ENCODE measurements around the gene SERHL2.
"Not testable (repeated sequence)": the region's sequence is repeated elsewhere in the genome, so short reads cannot be mapped to it uniquely, and the experiment has no call there.

SERHL2 gene

DNA sequence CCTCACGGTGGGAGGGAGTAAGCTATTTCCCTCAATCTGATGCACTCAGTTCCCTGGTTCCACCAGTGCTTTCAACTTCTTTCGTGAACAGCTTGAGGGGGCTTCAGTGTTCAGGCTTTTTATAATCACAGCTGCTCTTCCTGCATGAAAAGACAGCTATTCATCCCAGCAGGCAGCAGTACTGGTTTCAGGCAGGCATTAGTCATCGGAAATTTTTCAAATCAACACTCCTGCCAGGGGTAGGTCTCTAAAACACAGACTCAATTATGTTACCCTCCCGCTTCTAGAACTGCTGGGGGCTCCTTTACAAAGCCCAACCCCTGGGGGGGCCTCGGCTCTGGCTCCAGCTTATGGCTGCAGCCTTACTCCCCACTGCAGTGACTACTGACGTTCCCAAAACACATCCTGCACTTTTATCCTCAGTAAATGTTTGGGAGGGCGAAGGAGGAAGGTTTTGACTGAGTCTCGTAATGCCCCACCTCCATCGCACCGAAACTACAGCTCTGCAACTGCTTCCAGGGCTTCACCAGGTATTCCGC is 55.1 kb downstream of the SERHL2 start:
- no peak for DNase-seq (ENCODE audit: low read depth)

DNA sequence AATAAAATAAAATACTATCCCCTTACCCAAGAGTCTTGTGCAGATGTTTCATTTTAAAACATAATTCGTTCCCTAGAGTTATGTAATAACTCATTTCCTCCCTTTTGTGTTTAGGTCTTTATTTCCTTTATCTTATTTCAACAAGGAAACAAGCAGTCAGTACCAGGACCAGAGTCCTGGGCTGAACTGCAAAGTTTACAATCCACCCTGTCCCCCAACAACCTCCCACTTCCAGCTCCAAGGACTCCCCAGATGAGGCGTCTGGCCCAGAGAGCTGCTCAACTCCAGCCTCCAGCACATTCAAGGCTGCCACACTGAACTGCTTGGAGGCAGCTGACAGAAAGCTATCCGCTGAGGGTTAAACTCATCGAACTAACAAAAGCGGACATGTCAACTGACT is 56.4 kb downstream of the SERHL2 start:
- DNase-seq (ENCODE audit: low read depth) = no peak

DNA sequence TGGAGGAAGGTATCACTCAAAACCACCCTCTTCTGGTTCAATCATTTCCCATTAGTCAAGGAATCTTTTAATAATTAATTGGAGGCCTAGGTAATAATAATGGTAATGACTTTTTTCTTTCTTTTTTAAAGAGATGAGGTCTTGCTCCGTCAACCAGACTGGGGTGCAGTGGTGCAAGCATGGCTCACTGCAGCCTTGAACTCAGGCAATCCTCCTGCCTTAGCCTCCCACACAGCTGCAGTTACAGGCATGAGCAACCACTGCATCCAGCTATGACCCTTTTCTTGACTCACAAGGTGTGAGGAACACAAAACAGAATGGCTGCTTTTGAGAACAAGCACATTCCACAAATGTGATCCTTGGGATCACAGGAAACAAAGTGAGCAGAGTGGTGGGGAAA is 57.3 kb downstream of the SERHL2 start:
- DNase-seq (ENCODE audit: low read depth) = no peak

DNA sequence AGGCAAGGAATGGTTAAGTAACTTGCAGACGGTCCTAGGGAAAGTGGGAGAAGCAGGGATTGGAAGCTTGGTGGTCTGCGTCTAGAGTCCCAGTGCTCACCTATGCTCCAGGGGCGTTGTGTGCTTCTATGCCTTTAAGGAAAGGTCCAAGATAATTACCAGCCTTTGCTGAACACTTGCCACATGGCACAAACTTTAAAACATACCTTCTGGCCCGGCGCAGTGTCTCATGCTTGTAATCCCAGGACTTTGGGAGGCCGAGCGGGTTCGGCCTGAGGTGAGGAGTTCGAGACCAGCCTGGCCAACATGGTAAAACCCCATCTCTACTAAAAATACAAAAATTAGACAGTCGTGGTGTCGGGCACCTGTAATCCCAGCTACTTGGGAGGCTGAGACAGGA is 58.6 kb downstream of the SERHL2 start:
- no peak for DNase-seq (ENCODE audit: low read depth)

DNA sequence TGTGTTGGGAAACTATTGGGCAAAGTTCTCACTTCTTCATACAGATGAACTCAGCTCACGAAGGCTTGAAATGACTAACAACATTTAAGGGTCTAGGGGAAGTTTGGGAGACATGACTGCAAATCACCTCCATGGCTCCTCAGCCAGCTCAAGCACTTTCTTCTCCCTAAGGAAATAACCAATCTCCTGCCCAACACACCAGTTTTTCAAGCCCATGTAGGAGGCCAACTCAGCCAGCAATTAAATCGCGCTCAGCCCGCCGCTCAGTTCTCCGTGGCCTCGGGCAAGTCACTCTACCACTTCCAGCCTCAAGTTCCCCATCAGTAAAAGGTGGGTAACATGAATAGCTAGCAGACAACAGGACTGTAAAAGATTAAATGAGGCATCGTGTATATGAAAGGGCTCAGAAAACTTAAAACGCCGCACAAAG is 60.1 kb downstream of the SERHL2 start:
- DNase-seq (ENCODE audit: low read depth) = no peak

DNA sequence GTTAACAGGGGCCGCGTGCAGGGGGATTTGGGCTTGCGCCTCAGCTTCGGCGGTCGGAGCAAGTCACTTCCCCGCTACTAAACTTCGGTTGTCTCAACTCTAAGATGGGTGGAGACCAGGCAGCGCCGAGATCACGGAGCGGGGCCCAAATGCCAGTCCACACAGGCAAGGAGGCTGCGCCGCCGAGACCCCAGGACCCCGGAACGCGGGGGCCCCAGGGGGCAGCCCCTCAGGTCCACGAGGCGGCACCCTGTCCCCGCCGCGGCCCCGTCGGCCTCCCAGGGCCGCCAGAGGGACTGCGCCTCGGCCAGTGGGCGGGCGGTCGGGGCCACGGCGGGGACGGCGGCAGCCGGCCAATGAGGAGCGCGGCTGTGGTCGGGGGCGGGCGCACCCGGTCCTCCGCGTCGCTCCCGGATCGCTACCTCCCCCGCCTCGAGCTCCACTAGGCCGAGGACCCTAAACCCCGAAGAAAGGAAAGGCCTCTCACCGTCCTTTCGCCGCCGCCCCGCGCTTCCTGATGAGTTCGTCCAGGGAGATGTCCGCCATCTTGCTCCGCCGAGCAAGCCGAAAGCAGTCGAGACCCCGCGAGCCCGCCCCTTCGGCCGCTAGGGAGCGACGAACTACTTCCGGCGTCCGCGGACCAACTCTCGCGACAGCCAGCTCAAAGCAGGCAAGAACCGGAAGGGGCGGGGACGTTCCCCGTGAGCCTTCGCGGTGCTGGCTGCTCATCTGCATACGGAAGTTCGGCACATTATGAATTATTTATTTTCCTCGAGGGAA is 60.7 kb downstream of the SERHL2 start, which contains the start of gene POLDIP3:
TSS of gene POLDIP3 (minus strand) at position 572 of the 780 bp plus-strand sequence. CDS start at position 546, 26 bp downstream.
- peak; percentile 98 for DNase-seq (ENCODE audit: low read depth)

DNA sequence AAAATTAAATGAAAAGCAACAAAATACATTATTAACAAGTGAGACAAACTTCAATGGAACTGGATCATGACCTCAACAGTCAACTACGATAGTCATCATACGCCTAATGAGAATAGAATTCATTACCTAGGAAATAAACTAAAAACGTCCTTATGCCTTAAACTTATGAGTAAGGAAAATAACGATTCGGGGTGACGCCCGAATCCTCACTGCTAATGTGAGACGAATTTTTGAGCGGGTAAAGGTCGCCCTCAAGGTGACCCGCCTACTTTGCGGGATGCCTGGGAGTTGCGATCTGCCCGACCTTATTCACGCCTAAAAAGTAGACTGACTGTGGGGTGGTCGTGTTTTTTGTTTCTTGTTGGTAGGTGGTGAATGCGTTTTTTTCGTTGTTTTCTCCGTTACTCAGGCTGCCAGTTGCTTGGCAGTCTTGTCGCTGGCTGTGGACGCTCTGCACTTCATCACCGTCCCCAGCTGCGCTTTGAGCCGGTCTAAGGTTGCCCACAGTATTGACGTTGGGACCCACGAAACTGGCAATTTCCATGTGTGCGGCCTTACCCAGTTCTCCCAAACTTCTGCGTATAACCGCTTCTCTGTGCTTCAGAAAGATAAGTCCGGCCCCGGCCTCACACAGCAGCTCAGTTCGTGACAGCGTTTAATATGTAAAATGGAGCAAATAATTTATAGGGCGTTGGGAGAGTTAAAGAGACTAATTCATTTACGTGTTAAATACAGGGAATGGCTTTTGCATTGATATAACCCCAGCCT is 61.5 kb downstream of the SERHL2 start:
- DNase-seq (ENCODE audit: low read depth) = peak; percentile 67

DNA sequence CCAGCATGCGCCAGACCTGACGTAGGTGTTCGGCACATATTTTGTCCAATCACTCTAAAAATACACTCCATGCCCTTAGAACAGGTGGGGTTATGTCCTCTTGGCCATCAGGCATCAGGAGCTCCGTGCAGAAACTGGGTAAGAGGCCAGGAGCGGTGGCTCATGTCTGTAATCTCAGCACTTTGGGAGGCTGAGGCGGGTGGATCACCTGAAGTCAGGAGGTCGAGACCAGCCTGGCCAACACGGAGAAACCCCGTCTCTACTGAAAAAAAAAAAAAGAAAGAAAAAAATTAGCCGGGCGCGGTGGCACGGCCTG is 62.1 kb downstream of the SERHL2 start:
- DNase-seq (ENCODE audit: low read depth) = not testable (repeated sequence)

DNA sequence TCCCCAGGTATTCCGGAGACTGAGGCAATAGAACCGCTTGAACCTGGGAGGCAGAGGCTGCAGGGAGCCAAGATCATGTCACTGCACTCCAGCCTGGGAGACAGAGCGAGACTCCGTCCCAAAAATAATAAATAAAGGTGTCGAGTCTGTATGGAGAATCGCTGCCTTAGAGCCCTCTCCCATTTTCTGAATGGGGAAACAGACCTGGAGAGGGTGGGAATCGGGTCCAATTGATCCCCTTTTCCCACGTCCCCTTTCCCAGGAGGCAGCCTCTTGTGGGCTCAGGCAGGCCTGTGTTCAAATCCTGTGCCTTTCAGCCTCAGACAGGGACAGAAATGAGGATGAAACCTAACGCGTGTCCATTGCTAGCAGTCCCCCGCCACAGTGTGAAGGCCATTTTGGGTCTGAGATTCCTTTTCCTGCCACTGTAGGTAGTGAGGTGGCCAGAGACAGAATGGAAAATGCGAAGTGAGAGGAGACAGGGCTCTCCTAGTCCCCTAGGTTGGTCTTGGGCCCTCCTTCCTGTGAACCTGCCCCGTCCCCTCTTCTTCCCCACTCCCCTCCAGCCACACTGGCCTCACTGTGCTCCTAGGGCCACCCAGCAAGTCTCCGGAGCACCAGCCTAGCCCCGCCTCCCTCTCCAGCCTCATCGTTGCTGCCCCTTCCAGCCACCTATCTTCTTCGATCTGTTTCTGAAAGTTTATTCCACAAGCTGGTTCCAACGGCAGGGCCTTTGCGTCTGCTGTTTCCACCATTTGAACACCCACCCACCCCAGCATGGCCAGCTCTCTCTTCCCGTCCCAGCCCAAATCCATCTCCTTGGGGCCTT is 63.6 kb downstream of the SERHL2 start:
- DNase-seq (ENCODE audit: low read depth) = no peak

DNA sequence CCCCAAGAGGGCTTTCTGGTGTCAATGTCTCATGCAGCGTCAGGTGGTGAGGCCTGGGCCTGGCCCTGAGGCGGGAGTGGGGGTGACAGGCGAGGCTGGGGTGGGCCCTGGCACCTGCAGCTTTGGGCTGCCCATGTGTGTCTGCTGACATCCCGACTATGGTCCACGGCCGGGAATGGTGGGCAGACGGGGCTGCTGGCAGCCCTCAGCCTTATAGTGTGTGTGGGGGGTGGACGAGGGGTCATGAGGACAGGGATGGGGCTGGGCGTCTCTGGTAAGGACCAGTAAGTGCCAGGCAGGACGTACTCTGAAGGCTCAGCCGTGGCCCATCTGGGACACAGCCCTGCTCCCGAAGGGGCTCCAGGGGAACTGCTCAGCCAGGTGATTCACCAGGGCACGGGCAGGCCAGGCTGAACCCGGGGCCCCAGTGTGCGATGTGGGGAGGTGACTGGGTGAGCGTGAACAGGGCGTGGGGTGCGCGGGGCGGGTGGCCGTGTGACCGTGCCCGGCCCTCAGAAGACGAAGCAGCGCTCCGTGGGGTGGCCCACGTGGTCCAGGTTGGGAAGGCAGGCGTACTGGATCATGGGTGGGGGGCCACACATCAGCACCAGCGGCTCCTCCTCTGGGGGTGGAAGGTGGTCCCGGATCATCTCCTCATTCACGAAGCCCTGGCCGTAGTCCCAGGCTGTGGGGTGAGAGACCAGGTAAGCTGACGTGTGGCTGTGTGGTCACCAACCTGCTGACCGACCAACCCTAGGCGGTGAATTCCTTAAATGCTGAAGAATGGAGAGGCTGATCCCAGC is 65.7 kb downstream of the SERHL2 start:
- DNase-seq (ENCODE audit: low read depth) = no peak

DNA sequence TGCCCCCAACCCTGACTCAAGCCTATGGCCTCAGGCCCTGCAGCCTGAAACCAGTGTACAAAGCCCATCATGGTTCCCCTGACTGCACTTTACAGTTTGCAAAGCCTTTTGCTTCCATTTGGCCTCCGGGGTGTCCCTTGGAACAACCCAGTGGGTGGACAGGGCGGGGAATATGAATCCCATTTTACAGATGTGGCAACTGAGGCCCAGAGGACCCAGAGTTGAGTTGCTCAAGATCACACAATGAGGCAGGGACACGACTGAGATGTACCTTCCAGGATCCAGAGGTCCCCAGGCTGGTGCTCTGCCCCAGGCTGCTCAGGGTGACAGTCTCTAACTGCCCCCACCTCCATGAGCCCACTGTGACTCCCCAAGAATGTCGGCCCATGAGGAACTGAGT is 66.3 kb downstream of the SERHL2 start:
- DNase-seq (ENCODE audit: low read depth) = no peak

DNA sequence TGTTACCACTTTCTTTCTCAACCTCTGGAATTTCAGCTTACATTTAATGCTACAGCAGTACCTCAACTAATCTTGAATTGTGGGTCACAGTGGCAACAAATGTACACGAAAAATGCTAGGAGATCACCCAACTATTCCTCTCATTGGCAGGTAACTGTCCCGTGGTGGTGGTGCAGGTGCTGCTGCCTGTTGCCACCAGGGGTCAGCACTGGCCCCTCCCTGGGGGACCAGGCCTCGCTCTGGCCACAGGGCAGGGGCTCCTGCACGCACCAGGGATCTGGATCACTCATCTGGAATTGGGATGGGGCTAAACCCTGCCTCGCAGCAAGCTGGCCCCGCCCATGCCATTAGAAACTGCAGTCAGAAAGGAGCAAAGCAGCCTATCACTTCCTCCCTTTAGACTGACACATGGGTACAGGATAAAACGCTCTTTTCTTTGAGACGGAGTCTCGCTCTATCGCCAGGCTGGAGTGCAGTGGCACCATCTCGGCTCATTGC is 67.8 kb downstream of the SERHL2 start:
- DNase-seq (ENCODE audit: low read depth) = peak; percentile 15

DNA sequence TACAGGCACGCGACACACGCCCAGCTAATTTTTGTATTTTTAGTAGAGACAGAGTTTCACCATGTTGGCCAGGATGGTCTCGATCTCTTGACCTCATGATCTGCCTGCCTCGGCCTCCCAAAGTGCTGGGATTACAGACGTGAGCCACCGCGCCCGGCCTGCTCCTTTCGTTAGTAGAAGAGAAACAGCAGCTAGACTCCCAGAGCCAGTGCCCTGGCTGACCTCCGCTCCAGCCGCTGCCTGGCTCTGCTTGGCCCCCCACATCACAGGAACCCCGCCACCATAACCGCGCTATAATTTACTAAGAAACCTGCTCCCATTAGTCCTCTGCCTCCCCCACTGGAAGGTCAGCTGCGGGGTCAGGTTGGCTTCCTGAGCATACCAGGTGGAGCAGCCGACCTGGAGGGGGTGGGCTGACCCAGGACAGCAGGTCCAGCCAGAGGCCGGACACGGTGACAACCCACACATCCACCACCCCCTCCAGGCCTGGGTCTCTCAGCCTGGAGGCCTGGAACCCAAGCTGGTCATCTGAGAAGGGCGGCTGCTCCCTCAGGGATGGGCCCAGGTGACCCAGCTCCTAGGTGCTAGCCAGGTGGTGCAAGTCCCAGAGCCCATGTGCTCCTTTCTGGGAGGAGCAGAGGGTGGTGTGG is 68.4 kb downstream of the SERHL2 start:
- DNase-seq (ENCODE audit: low read depth) = no peak

DNA sequence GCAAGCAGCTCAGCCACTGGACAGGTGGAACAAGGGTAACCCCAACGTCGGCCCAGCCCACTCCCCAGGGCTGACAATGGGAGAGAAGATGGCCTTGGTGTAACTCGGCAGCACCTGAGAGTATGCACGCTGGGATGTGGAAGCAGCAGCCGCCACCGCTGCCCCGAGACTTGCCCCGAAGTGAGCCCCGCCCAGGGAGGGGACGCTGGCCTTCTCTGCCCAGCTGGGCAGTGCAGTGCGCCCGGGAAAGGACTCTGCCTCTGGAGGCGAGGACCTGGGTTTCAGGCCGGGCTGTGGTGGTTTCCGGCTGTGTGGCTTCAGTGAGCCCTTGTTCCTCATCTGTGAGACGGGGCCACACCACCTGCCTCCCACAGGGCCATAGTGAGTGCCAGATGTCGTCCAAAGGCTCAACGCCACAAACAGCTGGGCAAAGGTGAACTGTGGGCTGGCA is 69.6 kb downstream of the SERHL2 start:
- no peak for DNase-seq (ENCODE audit: low read depth)
